Neural progenitor cell (in vitro differentiated cells): ENCODE results near the gene HES4. TPM values are rescaled to one million over a fixed set of nuclear protein-coding genes. Genes with fewer than 3 reads are reported as not detected.

Experiments used
- DNase-seq: peaks from one replicate; pipeline ENCODE4 v3.0.0-alpha.2; 2016; ENCODE audit warnings: low spot score
- H2AFZ ChIP-seq: fragments of 200-600 bp; sonication (generic); replicated peaks from 2 replicates; pipeline ENCODE4 v1.6.1; 2016; ENCODE audit warnings: antibody characterized with exemption
- H3F3A ChIP-seq: fragments of 200-600 bp; sonication (generic); 2 replicates; pipeline ENCODE4 v1.6.1; 2016; ENCODE audit warnings: antibody characterized with exemption, low read depth
- H3K27ac ChIP-seq: fragments of 200-600 bp; sonication (generic); 2 replicates; pipeline ENCODE4 v1.5.1; 2016; ENCODE audit warnings: mild to moderate bottlenecking
- H3K27me3 ChIP-seq: fragments of 200-600 bp; sonication (generic); 2 replicates; pipeline ENCODE4 v1.6.1; 2016; ENCODE audit warnings: mild to moderate bottlenecking, moderate library complexity
- H3K36me3 ChIP-seq: fragments of 200-600 bp; sonication (generic); 2 replicates; pipeline ENCODE4 v1.5.1; 2016
- H3K4me1 ChIP-seq: fragments of 200-600 bp; sonication (generic); 2 replicates; pipeline ENCODE4 v1.6.1; 2016; ENCODE audit warnings: mixed run types
- H3K4me2 ChIP-seq: fragments of 200-600 bp; sonication (generic); 2 replicates; pipeline ENCODE4 v1.6.1; 2016
- H3K4me3 ChIP-seq: fragments of 200-600 bp; sonication (generic); 2 replicates; pipeline ENCODE4 v1.5.1; 2016
- H3K79me2 ChIP-seq: fragments of 200-600 bp; sonication (generic); 2 replicates; pipeline ENCODE4 v1.6.1; 2016; ENCODE audit warnings: low read depth
- H3K9ac ChIP-seq: fragments of 200-600 bp; sonication (generic); 2 replicates; pipeline ENCODE4 v1.6.1; 2016
- H3K9me3 ChIP-seq: fragments of 200-600 bp; sonication (generic); 2 replicates; pipeline ENCODE4 v1.5.1; 2016; ENCODE audit warnings: low read depth
- H4K20me1 ChIP-seq: fragments of 200-600 bp; sonication (generic); 2 replicates; pipeline ENCODE4 v1.6.1; 2016; ENCODE audit warnings: low read depth
- H3K27ac Mint-ChIP-seq: 3 replicates; pipeline ENCODE4 v1.8.0; 2021; ENCODE audit warnings: mixed read lengths
- H3K27me3 Mint-ChIP-seq: 2 replicates; pipeline ENCODE4 v1.8.0; 2022; ENCODE audit warnings: low read depth, mild to moderate bottlenecking, inconsistent platforms, moderate library complexity, mixed read lengths; ENCODE audit not compliant: insufficient read depth
- H3K36me3 Mint-ChIP-seq: 3 replicates; pipeline ENCODE4 v1.8.0; 2021; ENCODE audit warnings: mixed read lengths
- H3K4me1 Mint-ChIP-seq: 3 replicates; pipeline ENCODE4 v1.8.0; 2021; ENCODE audit warnings: mixed read lengths
- H3K4me3 Mint-ChIP-seq: 3 replicates; pipeline ENCODE4 v1.8.0; 2021; ENCODE audit warnings: mild to moderate bottlenecking, moderate library complexity, mixed read lengths
- H3K9me3 Mint-ChIP-seq: 3 replicates; pipeline ENCODE4 v1.8.0; 2020; ENCODE audit warnings: mixed read lengths
- EZH2 ChIP-seq: fragments of 200-600 bp; sonication (generic); IDR thresholded peaks from 2 replicates; pipeline ENCODE4 v1.6.1; 2017; ENCODE audit warnings: antibody characterized with exemption, mild to moderate bottlenecking, moderate library complexity
- EZH2phosphoT487 ChIP-seq: fragments of 200-600 bp; sonication (generic); IDR thresholded peaks from 2 replicates; pipeline ENCODE4 v1.6.1; 2017; ENCODE audit warnings: antibody characterized with exemption
- total RNA-seq: library from RNA; depleted of rRNA; stranded (reverse); fragments of >200 nt; gene quantifications from 2 replicates; pipeline ENCODE4 v1.2.3, GENCODE V29; 2015; ENCODE audit warnings: low replicate concordance
- TF ChIP-seq, protein P1 (sequence below): fragments of 200-600 bp; sonication (generic); IDR thresholded peaks from 2 replicates; pipeline ENCODE4 v1.5.1; 2017; ENCODE audit warnings: antibody characterized with exemption, mild to moderate bottlenecking

Gene HES4
- total RNA-seq, 1 donor from 2014 or later, result 7.6 TPM

DNA sequence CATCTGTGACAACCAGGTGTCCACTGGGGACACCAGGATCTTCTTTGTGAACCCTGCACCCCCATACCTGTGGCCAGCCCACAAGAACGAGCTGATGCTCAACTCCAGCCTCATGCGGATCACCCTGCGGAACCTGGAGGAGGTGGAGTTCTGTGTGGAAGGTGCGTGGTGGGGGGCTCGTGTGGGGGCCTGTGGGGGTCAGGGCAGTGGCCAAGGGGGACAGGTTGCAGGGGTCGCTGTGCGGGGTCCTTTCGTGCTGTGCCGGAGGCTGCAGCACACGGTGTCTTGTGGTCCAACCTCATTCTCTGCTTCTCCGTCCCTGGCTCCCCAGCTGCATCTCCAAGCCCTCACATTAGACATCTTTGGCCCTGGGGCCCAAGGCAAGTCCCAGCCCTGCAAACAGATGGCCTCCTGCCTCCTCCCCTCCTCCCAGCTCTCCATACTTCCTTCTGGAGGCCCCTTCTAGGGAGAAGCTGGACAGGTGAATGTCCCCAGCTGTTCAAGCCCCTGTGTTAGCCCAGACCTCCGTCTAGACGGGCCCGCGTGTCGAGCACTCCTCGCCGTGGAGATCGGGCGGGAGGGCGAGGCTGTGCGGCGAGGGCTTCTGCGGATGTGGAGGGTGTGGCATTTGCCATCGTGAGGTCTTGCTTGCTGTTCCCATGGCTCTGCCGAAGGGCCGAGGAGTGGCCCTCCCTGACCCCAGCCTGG, 22.6 kb upstream of the HES4 start:
- no peak overlapping the region for H3K4me2 ChIP-seq
- H3K27ac ChIP-seq, result no peak overlapping the region
- peaks cover 10% of the 10 kb centered on the region for H3F3A ChIP-seq
- DNase-seq, result no peak
- H3K4me1 ChIP-seq, result peaks cover 34% of the 10 kb centered on the region
- TF ChIP-seq, protein P1, sequence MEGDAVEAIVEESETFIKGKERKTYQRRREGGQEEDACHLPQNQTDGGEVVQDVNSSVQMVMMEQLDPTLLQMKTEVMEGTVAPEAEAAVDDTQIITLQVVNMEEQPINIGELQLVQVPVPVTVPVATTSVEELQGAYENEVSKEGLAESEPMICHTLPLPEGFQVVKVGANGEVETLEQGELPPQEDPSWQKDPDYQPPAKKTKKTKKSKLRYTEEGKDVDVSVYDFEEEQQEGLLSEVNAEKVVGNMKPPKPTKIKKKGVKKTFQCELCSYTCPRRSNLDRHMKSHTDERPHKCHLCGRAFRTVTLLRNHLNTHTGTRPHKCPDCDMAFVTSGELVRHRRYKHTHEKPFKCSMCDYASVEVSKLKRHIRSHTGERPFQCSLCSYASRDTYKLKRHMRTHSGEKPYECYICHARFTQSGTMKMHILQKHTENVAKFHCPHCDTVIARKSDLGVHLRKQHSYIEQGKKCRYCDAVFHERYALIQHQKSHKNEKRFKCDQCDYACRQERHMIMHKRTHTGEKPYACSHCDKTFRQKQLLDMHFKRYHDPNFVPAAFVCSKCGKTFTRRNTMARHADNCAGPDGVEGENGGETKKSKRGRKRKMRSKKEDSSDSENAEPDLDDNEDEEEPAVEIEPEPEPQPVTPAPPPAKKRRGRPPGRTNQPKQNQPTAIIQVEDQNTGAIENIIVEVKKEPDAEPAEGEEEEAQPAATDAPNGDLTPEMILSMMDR, result no peak
- no peak for TF ChIP-seq EZH2
- TF ChIP-seq EZH2phosphoT487, result no peak
- H3K4me3 ChIP-seq, result no peak overlapping the region
- H3K79me2 ChIP-seq, result peaks cover 39% of the 10 kb centered on the region
- H3K4me1 Mint-ChIP-seq, result peaks cover 21% of the 10 kb centered on the region
- peaks cover 1% of the 10 kb centered on the region for H3K36me3 Mint-ChIP-seq
- H3K4me3 Mint-ChIP-seq, result peak overlapping the region; percentile 63
- H3K9me3 Mint-ChIP-seq, result no peaks in the 10 kb centered on the region
- no peak overlapping the region for H2AFZ ChIP-seq
- H4K20me1 ChIP-seq, result peaks cover 64% of the 10 kb centered on the region
- H3K9me3 ChIP-seq, result no peaks in the 10 kb centered on the region
- H3K9ac ChIP-seq, result no peak overlapping the region
- no peaks in the 10 kb centered on the region for H3K36me3 ChIP-seq
- H3K27me3 ChIP-seq, result no peaks in the 10 kb centered on the region
- no peak overlapping the region for H3K27ac Mint-ChIP-seq
- peaks cover 10% of the 10 kb centered on the region for H3K27me3 Mint-ChIP-seq

DNA sequence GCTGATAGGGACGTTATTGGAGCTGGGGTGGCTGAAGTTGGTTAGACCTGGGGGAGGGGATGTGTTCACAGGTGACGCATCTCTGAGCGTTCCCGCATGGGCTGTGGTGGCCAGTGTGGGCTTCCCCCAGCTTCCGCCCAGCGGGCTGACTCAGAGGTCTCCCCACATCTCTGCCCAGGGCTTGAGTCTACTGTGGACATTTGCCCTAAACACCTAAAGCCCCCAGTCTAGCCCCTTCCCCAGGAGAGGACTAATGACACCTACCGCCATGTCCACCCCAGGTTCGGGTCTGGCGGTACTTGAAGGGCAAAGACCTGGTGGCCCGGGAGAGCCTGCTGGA, 22.0 kb upstream of the HES4 start:
- H3K4me3 ChIP-seq, result peak overlapping the region; percentile 69
- peaks cover 13% of the 10 kb centered on the region for H3F3A ChIP-seq
- H3K4me2 ChIP-seq, result peak overlapping the region; percentile 88
- H3K27ac Mint-ChIP-seq, result no peak overlapping the region
- H3K9me3 Mint-ChIP-seq, result peaks cover 2% of the 10 kb centered on the region
- H3K4me1 ChIP-seq, result peaks cover 34% of the 10 kb centered on the region
- no peak overlapping the region for H2AFZ ChIP-seq
- peaks cover 24% of the 10 kb centered on the region for H3K4me1 Mint-ChIP-seq
- peak overlapping the region; percentile 80 for H3K4me3 Mint-ChIP-seq
- H4K20me1 ChIP-seq, result peaks cover 58% of the 10 kb centered on the region
- peaks cover 39% of the 10 kb centered on the region for H3K79me2 ChIP-seq
- H3K27me3 ChIP-seq, result no peaks in the 10 kb centered on the region
- peaks cover 1% of the 10 kb centered on the region for H3K36me3 Mint-ChIP-seq
- no peak overlapping the region for H3K9ac ChIP-seq
- no peaks in the 10 kb centered on the region for H3K9me3 ChIP-seq
- TF ChIP-seq, protein P1, result no peak
- no peak for TF ChIP-seq EZH2
- no peak for TF ChIP-seq EZH2phosphoT487
- H3K27me3 Mint-ChIP-seq, result peaks cover 10% of the 10 kb centered on the region
- H3K27ac ChIP-seq, result no peak overlapping the region
- DNase-seq, result no peak
- no peaks in the 10 kb centered on the region for H3K36me3 ChIP-seq

DNA sequence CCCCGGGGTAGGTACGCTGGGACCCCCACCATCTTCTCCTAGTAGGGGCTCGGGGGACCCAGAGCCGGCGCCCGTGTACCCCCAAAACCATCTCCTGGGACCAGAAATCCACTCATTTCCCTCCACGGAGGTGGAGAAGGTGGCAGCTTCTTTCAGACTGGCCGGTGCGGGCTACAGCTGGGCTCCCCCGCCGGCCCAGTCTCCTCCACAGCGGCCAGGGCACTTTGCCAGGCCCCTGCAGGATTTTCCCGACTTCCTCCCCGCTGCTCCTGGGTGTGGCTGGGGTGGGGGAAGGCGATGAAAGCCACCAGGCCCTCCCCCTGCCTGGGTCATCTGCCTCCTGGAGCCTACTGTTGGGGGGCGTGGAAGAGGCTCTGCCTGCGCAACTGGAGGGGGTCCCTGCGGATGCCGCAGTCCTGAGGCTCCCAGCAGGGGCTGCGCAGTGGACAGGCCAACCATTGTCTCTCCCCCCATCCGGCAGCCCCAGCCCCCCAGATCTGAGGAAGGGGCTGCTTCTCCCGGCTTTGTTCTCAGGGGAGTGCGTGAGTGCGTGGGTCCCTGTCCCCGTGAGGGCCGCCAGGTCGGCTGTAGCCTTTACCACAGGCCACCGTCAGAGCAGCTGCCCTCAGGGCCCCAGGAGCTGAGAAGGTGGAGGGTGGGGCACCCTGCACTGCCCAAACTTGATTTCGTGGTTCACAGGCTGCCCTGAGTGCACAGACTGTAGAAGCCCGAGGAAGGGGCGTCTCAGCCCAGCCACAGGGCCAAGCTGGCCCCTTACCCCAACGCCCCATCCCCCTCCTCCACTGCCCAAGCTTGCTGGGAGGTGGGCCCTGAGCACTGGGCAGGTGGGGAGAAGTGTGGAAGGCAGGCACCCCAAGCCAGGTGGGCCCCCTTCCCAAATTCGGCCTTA, 21.4 kb upstream of the HES4 start:
- Mint-ChIP-seq H3K4me1 (peaks cover 24% of the 10 kb centered on the region), H3K4me3 (peak overlapping the region; percentile 80), H3K27ac (no peak overlapping the region), H3K36me3 (peaks cover 1% of the 10 kb centered on the region), H3K9me3 (peaks cover 2% of the 10 kb centered on the region), H3K27me3 (peaks cover 10% of the 10 kb centered on the region)
- H2AFZ ChIP-seq, result no peak overlapping the region
- H3K4me2 ChIP-seq, result peak overlapping the region; percentile 88
- peaks cover 30% of the 10 kb centered on the region for H3K4me1 ChIP-seq
- DNase-seq, result peak; percentile 50
- peak overlapping the region; percentile 69 for H3K4me3 ChIP-seq
- no peaks in the 10 kb centered on the region for H3K36me3 ChIP-seq
- H3K27me3 ChIP-seq, result no peaks in the 10 kb centered on the region
- H3K27ac ChIP-seq, result no peak overlapping the region
- peaks cover 39% of the 10 kb centered on the region for H3K79me2 ChIP-seq
- H3K9ac ChIP-seq, result no peak overlapping the region
- H4K20me1 ChIP-seq, result peaks cover 52% of the 10 kb centered on the region
- H3F3A ChIP-seq, result peaks cover 13% of the 10 kb centered on the region
- TF ChIP-seq, protein P1, result no peak
- TF ChIP-seq EZH2 (no peak), EZH2phosphoT487 (no peak)
- no peaks in the 10 kb centered on the region for H3K9me3 ChIP-seq
